Measurements from ENCODE around the gene ASH1L. TPM values are rescaled to one million over a fixed set of nuclear protein-coding genes. Genes with fewer than 3 reads are reported as not detected.

The ASH1L gene
- total RNA-seq, 1 donor from 2014 or later, result 51.5 TPM

- peaks cover 19% of the 10 kb centered on the region for H3K36me3 Mint-ChIP-seq (ENCODE audit: unreplicated experiment)
Observed at GRCh38 chr1:155485222-155485621, 77.4 kb downstream of the ASH1L start.

GRCh38 chr1:155481741-155482241, 80.8 kb downstream of the ASH1L start:
- no peak overlapping the region for H3K27ac Mint-ChIP-seq (ENCODE audit: unreplicated experiment)

More at GRCh38 chr1:155485222-155485621, 77.4 kb downstream of the ASH1L start:
- DNase-seq (ENCODE audit: extremely low spot score, unreplicated experiment), result no peak
- Mint-ChIP-seq H3K27me3 (ENCODE audit: unreplicated experiment) (no peaks in the 10 kb centered on the region), H3K9me3 (ENCODE audit: unreplicated experiment) (no peaks in the 10 kb centered on the region), H3K4me1 (ENCODE audit: unreplicated experiment) (peaks cover 12% of the 10 kb centered on the region), H3K4me3 (ENCODE audit: unreplicated experiment) (no peak overlapping the region), H3K27ac (ENCODE audit: unreplicated experiment) (no peak overlapping the region)
- no peak for TF ChIP-seq CTCF (IDR thresholded peaks at IDR 0.05)

GRCh38 chr1:155479205-155479604, 83.4 kb downstream of the ASH1L start:
- Mint-ChIP-seq H3K4me1 (ENCODE audit: unreplicated experiment) (no peaks in the 10 kb centered on the region), H3K4me3 (ENCODE audit: unreplicated experiment) (no peak overlapping the region), H3K27ac (ENCODE audit: unreplicated experiment) (no peak overlapping the region), H3K36me3 (ENCODE audit: unreplicated experiment) (peaks cover 38% of the 10 kb centered on the region), H3K27me3 (ENCODE audit: unreplicated experiment) (no peaks in the 10 kb centered on the region), H3K9me3 (ENCODE audit: unreplicated experiment) (no peaks in the 10 kb centered on the region)
- no peak for TF ChIP-seq CTCF (IDR thresholded peaks at IDR 0.05)
- no peak for DNase-seq (ENCODE audit: extremely low spot score, unreplicated experiment)

More at GRCh38 chr1:155481741-155482241, 80.8 kb downstream of the ASH1L start:
- no peak for DNase-seq (ENCODE audit: extremely low spot score, unreplicated experiment)
- Mint-ChIP-seq H3K4me1 (ENCODE audit: unreplicated experiment) (peaks cover 11% of the 10 kb centered on the region), H3K9me3 (ENCODE audit: unreplicated experiment) (no peaks in the 10 kb centered on the region), H3K36me3 (ENCODE audit: unreplicated experiment) (peaks cover 35% of the 10 kb centered on the region), H3K27me3 (ENCODE audit: unreplicated experiment) (no peaks in the 10 kb centered on the region), H3K4me3 (ENCODE audit: unreplicated experiment) (no peak overlapping the region)
- TF ChIP-seq CTCF (IDR thresholded peaks at IDR 0.05), result no peak

GRCh38 chr1:155478270-155478852, 84.2 kb downstream of the ASH1L start:
- H3K4me1 Mint-ChIP-seq (ENCODE audit: unreplicated experiment), result peaks cover 2% of the 10 kb centered on the region
- no peak overlapping the region for H3K27ac Mint-ChIP-seq (ENCODE audit: unreplicated experiment)
- H3K27me3 Mint-ChIP-seq (ENCODE audit: unreplicated experiment), result no peaks in the 10 kb centered on the region

More at GRCh38 chr1:155478270-155478852, 84.2 kb downstream of the ASH1L start:
- H3K4me3 Mint-ChIP-seq (ENCODE audit: unreplicated experiment), result no peak overlapping the region
- TF ChIP-seq CTCF (IDR thresholded peaks at IDR 0.05), result no peak
- H3K36me3 Mint-ChIP-seq (ENCODE audit: unreplicated experiment), result peaks cover 38% of the 10 kb centered on the region
- no peaks in the 10 kb centered on the region for H3K9me3 Mint-ChIP-seq (ENCODE audit: unreplicated experiment)
- no peak for DNase-seq (ENCODE audit: extremely low spot score, unreplicated experiment)

Measured in osteocyte (in vitro differentiated cells).